Liver (tissue), 9 donors: ENCODE results near the gene SLC38A6. TPM values are rescaled to one million over a fixed set of nuclear protein-coding genes. Genes with fewer than 3 reads are reported as not detected.

Experiments used
- DNase-seq: peaks from one replicate; pipeline ENCODE4 v3.0.0-alpha.2; 2017; ENCODE audit warnings: low spot score
- H3K27ac ChIP-seq, 2 donors: one replicate each; pipeline ENCODE4 v1.7.0; 2013; ENCODE audit warnings: inconsistent platforms in 2 of 2, low read length in 2 of 2, control low read depth in 1 of 2, low read depth in 1 of 2, mild to moderate bottlenecking in 1 of 2
- H3K27me3 ChIP-seq, 4 donors: one replicate each; pipeline versions ENCODE4 v1.6.1 to v1.7.0; 2013; ENCODE audit warnings: low read length in 3 of 4, inconsistent platforms in 1 of 4, mild to moderate bottlenecking in 1 of 4, moderate library complexity in 1 of 4; ENCODE audit not compliant: control insufficient read depth in 4 of 4, insufficient read depth in 4 of 4
- H3K36me3 ChIP-seq, 4 donors: one replicate each; pipeline versions ENCODE4 v1.6.1 to v1.7.0; 2013; ENCODE audit warnings: low read length in 3 of 4, mild to moderate bottlenecking in 3 of 4, low read depth in 1 of 4, moderate library complexity in 1 of 4; ENCODE audit not compliant: control insufficient read depth in 4 of 4, insufficient read depth in 3 of 4
- H3K4me1 ChIP-seq, 4 donors: one replicate each; pipeline versions ENCODE4 v1.6.1 to v1.7.0; 2013; ENCODE audit warnings: low read length in 3 of 4, mild to moderate bottlenecking in 3 of 4, moderate library complexity in 1 of 4; ENCODE audit not compliant: control insufficient read depth in 4 of 4, insufficient read depth in 4 of 4
- H3K4me3 ChIP-seq, 3 donors: one replicate each; pipeline versions ENCODE4 v1.6.1 to v1.7.0; 2013; ENCODE audit warnings: low read length in 3 of 3, control low read depth in 1 of 3, low read depth in 1 of 3, mild to moderate bottlenecking in 1 of 3
- H3K9ac ChIP-seq, 2 donors: one replicate each; pipeline ENCODE4 v1.7.0; 2013; ENCODE audit warnings: low read length in 2 of 2, mild to moderate bottlenecking in 2 of 2, moderate library complexity in 2 of 2, control low read depth in 1 of 2, low read depth in 1 of 2
- H3K9me3 ChIP-seq, 4 donors: one replicate each; pipeline versions ENCODE4 v1.6.1 to v1.7.0; 2013; ENCODE audit warnings: low read length in 3 of 4; ENCODE audit not compliant: control insufficient read depth in 4 of 4
- ATF3 ChIP-seq: IDR thresholded peaks from 2 replicates; pipeline ENCODE4 v1.6.1; 2016; ENCODE audit warnings: antibody characterized with exemption
- CTCF ChIP-seq: fragments of 150-350 bp; IDR thresholded peaks from 2 replicates; pipeline ENCODE4 v1.5.1; 2017; ENCODE audit warnings: improper control_type of control experiment, low read depth, low read length; ENCODE audit not compliant: missing input control
- EGR1 ChIP-seq, 2 donors: IDR thresholded peaks; 2 replicates each; pipeline ENCODE4 v1.6.1; 2016 to 2018; ENCODE audit warnings: antibody characterized with exemption in 2 of 2, low read depth in 2 of 2
- FOXA1 ChIP-seq: IDR thresholded peaks from 2 replicates; pipeline ENCODE4 v1.6.1; 2016; ENCODE audit warnings: antibody characterized with exemption
- GABPA ChIP-seq, 2 donors: IDR thresholded peaks in 1 of 2; conservative IDR thresholded peaks in 1 of 2; 2 replicates each; pipeline ENCODE4 v1.6.1; 2016; ENCODE audit warnings: antibody characterized with exemption in 2 of 2, mild to moderate bottlenecking in 1 of 2, moderate library complexity in 1 of 2
- HNF4A ChIP-seq, 2 donors: conservative IDR thresholded peaks; 2 replicates each; pipeline ENCODE4 v1.6.1; 2016; ENCODE audit warnings: antibody characterized with exemption in 2 of 2, mild to moderate bottlenecking in 2 of 2
- HNF4G ChIP-seq: IDR thresholded peaks from 2 replicates; pipeline ENCODE4 v1.6.1; 2016; ENCODE audit warnings: antibody characterized with exemption
- JUND ChIP-seq, 2 donors: IDR thresholded peaks; 2 replicates each; pipeline ENCODE4 v1.6.1; 2016; ENCODE audit warnings: antibody characterized with exemption in 2 of 2
- MAX ChIP-seq: IDR thresholded peaks from 2 replicates; pipeline ENCODE4 v1.6.1; 2016; ENCODE audit warnings: antibody characterized with exemption
- NR2F2 ChIP-seq: IDR thresholded peaks from 2 replicates; pipeline ENCODE4 v1.6.1; 2016; ENCODE audit warnings: antibody characterized with exemption
- RAD21 ChIP-seq, 2 donors: IDR thresholded peaks; 2 replicates each; pipeline ENCODE4 v1.6.1; 2016; ENCODE audit warnings: antibody characterized with exemption in 2 of 2, mild to moderate bottlenecking in 2 of 2
- REST ChIP-seq: IDR thresholded peaks from 2 replicates; pipeline ENCODE4 v1.6.1; 2016; ENCODE audit warnings: antibody characterized with exemption, mild to moderate bottlenecking
- RXRA ChIP-seq, 2 donors: IDR thresholded peaks; 2 replicates each; pipeline ENCODE4 v1.6.1; 2017 to 2018; ENCODE audit warnings: antibody characterized with exemption in 2 of 2, mild to moderate bottlenecking in 1 of 2
- SP1 ChIP-seq: IDR thresholded peaks from 2 replicates; pipeline ENCODE4 v1.6.1; 2018; ENCODE audit warnings: antibody characterized with exemption, mild to moderate bottlenecking
- TAF1 ChIP-seq: conservative IDR thresholded peaks from 2 replicates; pipeline ENCODE4 v1.6.1; 2016; ENCODE audit warnings: antibody characterized with exemption, mild to moderate bottlenecking
- YY1 ChIP-seq: IDR thresholded peaks from 2 replicates; pipeline ENCODE4 v1.6.1; 2016; ENCODE audit warnings: antibody characterized with exemption, mild to moderate bottlenecking
- ZBTB33 ChIP-seq: IDR thresholded peaks from 2 replicates; pipeline ENCODE4 v1.6.1; 2016; ENCODE audit warnings: antibody characterized with exemption
- WGBS: extraction: QIAGEN DNeasy Blood & Tissue Kit; methylation state at CpG from one replicate; pipeline ENCODE4 v1.1.7; 2013; 5-methylcytosine and 5-hydroxymethylcytosine counted together
- polyA plus RNA-seq, 2 donors: library from polyadenylated mRNA; stranded (reverse) in 1 of 2; unstranded in 1 of 2; fragments of 200-250 nt in 1 of 2; fragments of >200 nt in 1 of 2; fragmentation: Nextera tagmentation in 1 of 2; extraction: Ambion mirVana in 1 of 2; gene quantifications; one replicate each; pipeline versions ENCODE4 v1.2.1 to v1.2.3, GENCODE V29; 2013 to 2015
- total RNA-seq, 2 donors: library from RNA; depleted of rRNA; stranded (reverse); fragments of >200 nt; gene quantifications; one replicate each; pipeline ENCODE4 v1.2.3, GENCODE V29; 2014
- donor health status: healthy.
- donor health status: healthy.
- donor health status: healthy.
- donor health status: healthy.
- donor health status: healthy.

The SLC38A6 gene
- total and polyA plus RNA-seq, 4 donors: 2.6 to 10.6 (median 6.4) TPM

- Histone ChIP-seq H3K36me3 (no peaks in the 10 kb centered on the region), H3K27ac (no peak overlapping the region), H3K9ac (no peak overlapping the region), H3K27me3 (no peaks in the 10 kb centered on the region), H3K4me1 (no peaks in the 10 kb centered on the region), H3K4me3 (no peak overlapping the region), H3K9me3 (no peaks in the 10 kb centered on the region)
- WGBS: 95% methylated on average over 1 of the region's 1 CpG
- TF ChIP-seq JUND (IDR thresholded peaks at IDR 0.05): no peak
- TF ChIP-seq YY1: no peak
- DNase-seq: no peak
Observed at GRCh38 chr14:60943637-60944032, 37.4 kb upstream of the SLC38A6 start.

- no peaks in the 10 kb centered on the region for H3K27me3 ChIP-seq
- no peak for TF ChIP-seq TAF1
- no peak for TF ChIP-seq ATF3
- no peak for TF ChIP-seq ZBTB33
- no peak for TF ChIP-seq NR2F2
- TF ChIP-seq JUND (IDR thresholded peaks at IDR 0.05): no peak
- no peak for TF ChIP-seq HNF4G
- no peak for TF ChIP-seq RAD21 (IDR thresholded peaks at IDR 0.05)
- no peak overlapping the region for H3K4me3 ChIP-seq
- no peaks in the 10 kb centered on the region for H3K36me3 ChIP-seq
- no peaks in the 10 kb centered on the region for H3K9me3 ChIP-seq
- H3K27ac ChIP-seq: no peak overlapping the region
- no peaks in the 10 kb centered on the region for H3K4me1 ChIP-seq
- no peak for DNase-seq
- no peak overlapping the region for H3K9ac ChIP-seq
- WGBS: 75% methylated on average over 4 of the region's 4 CpGs
Observed at GRCh38 chr14:60944204-60944603, 36.8 kb upstream of the SLC38A6 start.

- no peaks in the 10 kb centered on the region for H3K27me3 ChIP-seq
- no peak overlapping the region for H3K27ac ChIP-seq
- no peak for DNase-seq
- no peak overlapping the region for H3K4me3 ChIP-seq
- 89% methylated on average over 1 of the region's 1 CpG for WGBS
- H3K9me3 ChIP-seq: no peaks in the 10 kb centered on the region
- no peak for TF ChIP-seq TAF1
- TF ChIP-seq RAD21 (IDR thresholded peaks at IDR 0.05): no peak
- no peak for TF ChIP-seq JUND (IDR thresholded peaks at IDR 0.05)
- no peak for TF ChIP-seq EGR1 (IDR thresholded peaks at IDR 0.05; ENCODE audit: low read depth in 2 of 2)
- no peak for TF ChIP-seq NR2F2
- TF ChIP-seq CTCF: no peak
- no peak for TF ChIP-seq HNF4A (conservative IDR thresholded peaks at IDR 0.05)
- TF ChIP-seq FOXA1: no peak
- TF ChIP-seq GABPA (IDR thresholded peaks at IDR 0.05 in 1 of 2, conservative IDR thresholded peaks at IDR 0.05 in 1 of 2): no peak
- TF ChIP-seq REST: no peak
- no peak for TF ChIP-seq YY1
- TF ChIP-seq MAX: no peak
- TF ChIP-seq RXRA (IDR thresholded peaks at IDR 0.05): no peak
- TF ChIP-seq ZBTB33: no peak
- no peak for TF ChIP-seq SP1
- TF ChIP-seq HNF4G: no peak
- no peak for TF ChIP-seq ATF3
- H3K4me1 ChIP-seq: no peaks in the 10 kb centered on the region
- no peak overlapping the region for H3K9ac ChIP-seq
- H3K36me3 ChIP-seq: no peaks in the 10 kb centered on the region
Observed at GRCh38 chr14:60945984-60946383, 35.1 kb upstream of the SLC38A6 start.
